Stimulated activated naive CD8-positive, alpha-beta T cell treated with anti-CD3 and anti-CD28 coated beads, Interleukin-15, amount 100 ng/mL, for 72 hours (primary cell): Measurements from ENCODE around the gene NHLRC1.
A peak's percentile ranks its signal among the peaks of the same experiment; 100 is the strongest.
"Not testable (repeated sequence)": the region's sequence is repeated elsewhere in the genome, so short reads cannot be mapped to it uniquely, and the experiment has no call there.

Source experiments
- ATAC-seq: fragments of 150-1000 bp; cut with Tn5 transposase; 2 replicates; pipeline ENCODE4 v1.10.0; 2021; ENCODE audit warnings: mild to moderate bottlenecking, moderate library complexity
- DNase-seq, 2 donors: peaks; one replicate each; pipeline ENCODE4 v3.0.0; 2021 to 2022
- H3K27ac Mint-ChIP-seq, 2 donors: one replicate each; pipeline ENCODE4 v1.8.0; 2022; ENCODE audit warnings: mild to moderate bottlenecking in 2 of 2, mixed read lengths in 2 of 2, moderate library complexity in 2 of 2
- H3K27me3 Mint-ChIP-seq: one replicate; pipeline ENCODE4 v1.8.0; 2022; ENCODE audit warnings: mixed read lengths
- H3K4me1 Mint-ChIP-seq: one replicate; pipeline ENCODE4 v1.8.0; 2022; ENCODE audit warnings: mild to moderate bottlenecking, mixed read lengths
- H3K4me3 Mint-ChIP-seq, 2 donors: one replicate each; pipeline ENCODE4 v1.8.0; 2022; ENCODE audit warnings: mild to moderate bottlenecking in 2 of 2, mixed read lengths in 2 of 2, moderate library complexity in 1 of 2
- H3K9me3 Mint-ChIP-seq, 2 donors: one replicate each; pipeline ENCODE4 v1.8.0; 2022; ENCODE audit warnings: mixed read lengths in 2 of 2

Gene NHLRC1

GRCh38 chr6:18122128-18123093 lies at the start of gene NHLRC1:
NHLRC1 (minus strand) TSS chr6:18122677; CDS start chr6:18122606, 71 bp downstream.
- peaks cover 18% of the 10 kb centered on the region for H3K4me1 Mint-ChIP-seq
- peaks cover 70% of the 10 kb centered on the region for H3K27me3 Mint-ChIP-seq
- H3K9me3 Mint-ChIP-seq: peaks cover 0 to 8% of the 10 kb centered on the region in 2 donors
- peak within 1 kb of the TSS; percentile 2 to 69 for H3K27ac Mint-ChIP-seq
- peak; percentile 79 to 82 for DNase-seq
- peak within 1 kb of the TSS; percentile 80 to 85 for H3K4me3 Mint-ChIP-seq
- peak; percentile 99 for ATAC-seq

GRCh38 chr6:18171871-18172270 lies 49.4 kb upstream of the NHLRC1 start:
- Mint-ChIP-seq H3K4me3 (no peak overlapping the region), H3K4me1 (peaks cover 9% of the 10 kb centered on the region)

DNA sequence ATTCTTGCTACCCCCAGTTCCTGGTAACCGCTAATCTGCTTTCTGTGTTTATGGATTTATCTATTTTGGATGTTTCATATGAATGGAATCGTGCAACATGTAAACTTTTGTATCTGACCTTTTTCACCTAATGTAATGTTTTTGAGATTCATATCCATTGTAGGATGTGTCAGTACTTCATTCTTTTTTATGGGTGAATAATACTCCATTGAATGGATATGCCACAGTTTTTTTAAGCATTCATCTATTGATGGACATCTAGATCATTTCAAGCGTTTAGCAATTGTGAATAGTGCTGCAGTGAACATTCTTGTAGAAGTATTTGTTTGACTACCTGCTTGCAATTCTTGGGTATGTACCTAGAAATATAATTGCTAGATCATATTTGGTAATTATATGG lies 45.8 kb upstream of the NHLRC1 start:
- Mint-ChIP-seq H3K9me3 (peaks cover 6 to 8% of the 10 kb centered on the region in 2 donors), H3K27ac (no peak overlapping the region), H3K4me1 (no peaks in the 10 kb centered on the region), H3K4me3 (no peak overlapping the region), H3K27me3 (no peaks in the 10 kb centered on the region)
- ATAC-seq (no peak), DNase-seq (no peak)

More at GRCh38 chr6:18171871-18172270, 49.4 kb upstream of the NHLRC1 start:
- ATAC-seq (no peak), DNase-seq (no peak)
- Mint-ChIP-seq H3K27ac (no peak overlapping the region), H3K9me3 (peaks cover 6 to 24% of the 10 kb centered on the region in 2 donors), H3K27me3 (no peaks in the 10 kb centered on the region)

GRCh38 chr6:18166312-18167036 lies 44.0 kb upstream of the NHLRC1 start:
- no peak overlapping the region for H3K4me3 Mint-ChIP-seq
- no peak for ATAC-seq
- no peaks in the 10 kb centered on the region for H3K4me1 Mint-ChIP-seq
- no peak for DNase-seq
- peaks cover 6 to 8% of the 10 kb centered on the region in 2 donors for H3K9me3 Mint-ChIP-seq
- H3K27me3 Mint-ChIP-seq: no peaks in the 10 kb centered on the region
- no peak overlapping the region for H3K27ac Mint-ChIP-seq

DNA sequence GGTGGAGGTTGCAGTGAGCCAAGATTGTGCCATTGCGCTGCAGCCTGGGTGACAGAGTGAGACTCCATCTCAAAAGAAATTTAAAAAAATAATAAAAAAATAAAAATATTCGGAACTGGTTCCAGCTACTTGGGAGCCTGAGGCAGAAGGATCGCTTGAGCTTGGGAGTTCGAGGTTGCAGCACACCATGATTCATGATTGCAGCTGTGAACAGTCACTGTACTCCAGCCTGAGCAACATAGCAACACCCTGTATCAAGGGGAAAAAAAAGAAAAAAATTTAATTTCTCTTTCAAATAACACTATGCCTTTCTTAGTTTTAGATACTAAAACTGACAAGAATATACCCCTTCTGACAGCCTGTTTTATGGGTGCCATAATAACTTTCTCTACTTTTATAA lies 43.3 kb upstream of the NHLRC1 start:
- no peaks in the 10 kb centered on the region for H3K27me3 Mint-ChIP-seq
- H3K9me3 Mint-ChIP-seq: peaks cover 6 to 8% of the 10 kb centered on the region in 2 donors
- ATAC-seq: no peak
- H3K4me3 Mint-ChIP-seq: no peak overlapping the region
- no peak for DNase-seq
- H3K4me1 Mint-ChIP-seq: no peaks in the 10 kb centered on the region
- H3K27ac Mint-ChIP-seq: no peak overlapping the region

GRCh38 chr6:18162401-18162800 lies 39.9 kb upstream of the NHLRC1 start:
- no peaks in the 10 kb centered on the region for H3K27me3 Mint-ChIP-seq
- H3K4me1 Mint-ChIP-seq: no peaks in the 10 kb centered on the region
- ATAC-seq (no peak), DNase-seq (no peak)
- H3K4me3 Mint-ChIP-seq: no peak overlapping the region
- H3K27ac Mint-ChIP-seq: no peak overlapping the region
- no peaks in the 10 kb centered on the region for H3K9me3 Mint-ChIP-seq

DNA sequence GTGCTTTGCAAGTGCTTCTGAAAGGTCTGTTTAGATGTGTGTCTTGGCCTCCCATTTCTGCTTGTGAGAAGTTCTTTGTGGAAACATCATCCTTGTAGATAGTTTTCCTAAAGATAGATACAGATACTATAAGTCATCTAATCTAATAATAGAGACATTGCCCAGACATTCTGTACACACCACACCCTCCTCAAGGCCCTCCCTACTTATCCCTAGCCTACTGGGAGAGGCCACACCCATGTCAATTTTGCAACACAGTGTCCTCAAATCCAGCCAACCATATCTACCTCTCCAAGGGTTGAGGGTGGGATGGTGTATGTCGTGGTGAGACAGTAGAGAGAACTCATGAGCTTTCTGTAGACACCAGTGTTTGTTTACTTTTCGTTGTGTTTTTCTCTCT lies 39.0 kb upstream of the NHLRC1 start:
- Mint-ChIP-seq H3K4me3 (no peak overlapping the region), H3K4me1 (no peaks in the 10 kb centered on the region), H3K27me3 (no peaks in the 10 kb centered on the region), H3K27ac (no peak overlapping the region), H3K9me3 (no peaks in the 10 kb centered on the region)
- ATAC-seq (no peak), DNase-seq (no peak)

DNA sequence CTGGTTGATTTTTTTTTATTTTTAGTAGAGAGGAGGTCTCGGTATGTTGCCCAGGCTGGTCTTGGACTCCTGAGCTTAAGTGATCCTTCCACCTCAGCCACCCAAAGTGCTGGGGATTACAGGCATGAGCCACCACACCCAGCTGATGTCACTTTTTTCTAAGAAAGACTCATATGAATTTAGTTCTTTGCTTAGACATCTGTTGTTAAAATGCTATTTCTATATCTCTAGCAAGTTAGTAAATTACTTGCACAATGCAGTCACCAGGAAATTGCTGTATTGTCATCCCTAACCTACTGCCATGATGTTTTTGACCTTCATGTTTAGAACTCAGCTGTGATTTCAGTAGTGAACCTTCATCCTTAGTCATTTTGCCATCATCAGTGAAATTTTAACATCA lies 38.4 kb upstream of the NHLRC1 start:
- H3K27ac Mint-ChIP-seq: no peak overlapping the region
- H3K4me1 Mint-ChIP-seq: peaks cover 5% of the 10 kb centered on the region
- no peaks in the 10 kb centered on the region for H3K27me3 Mint-ChIP-seq
- no peak for DNase-seq
- no peaks in the 10 kb centered on the region for H3K9me3 Mint-ChIP-seq
- no peak for ATAC-seq
- H3K4me3 Mint-ChIP-seq: no peak overlapping the region

- ATAC-seq (peak; percentile 9), DNase-seq (peak; percentile 43 to 49)
- H3K9me3 Mint-ChIP-seq: peaks cover 0 to 4% of the 10 kb centered on the region in 2 donors
- H3K4me1 Mint-ChIP-seq: peaks cover 32% of the 10 kb centered on the region
- H3K27me3 Mint-ChIP-seq: no peaks in the 10 kb centered on the region
- peak overlapping the region; percentile 31 to 80 for H3K27ac Mint-ChIP-seq
- H3K4me3 Mint-ChIP-seq: peak overlapping the region; percentile 99 to 100
Measured at GRCh38 chr6:18155864-18156421, 33.5 kb upstream of the NHLRC1 start.

DNA sequence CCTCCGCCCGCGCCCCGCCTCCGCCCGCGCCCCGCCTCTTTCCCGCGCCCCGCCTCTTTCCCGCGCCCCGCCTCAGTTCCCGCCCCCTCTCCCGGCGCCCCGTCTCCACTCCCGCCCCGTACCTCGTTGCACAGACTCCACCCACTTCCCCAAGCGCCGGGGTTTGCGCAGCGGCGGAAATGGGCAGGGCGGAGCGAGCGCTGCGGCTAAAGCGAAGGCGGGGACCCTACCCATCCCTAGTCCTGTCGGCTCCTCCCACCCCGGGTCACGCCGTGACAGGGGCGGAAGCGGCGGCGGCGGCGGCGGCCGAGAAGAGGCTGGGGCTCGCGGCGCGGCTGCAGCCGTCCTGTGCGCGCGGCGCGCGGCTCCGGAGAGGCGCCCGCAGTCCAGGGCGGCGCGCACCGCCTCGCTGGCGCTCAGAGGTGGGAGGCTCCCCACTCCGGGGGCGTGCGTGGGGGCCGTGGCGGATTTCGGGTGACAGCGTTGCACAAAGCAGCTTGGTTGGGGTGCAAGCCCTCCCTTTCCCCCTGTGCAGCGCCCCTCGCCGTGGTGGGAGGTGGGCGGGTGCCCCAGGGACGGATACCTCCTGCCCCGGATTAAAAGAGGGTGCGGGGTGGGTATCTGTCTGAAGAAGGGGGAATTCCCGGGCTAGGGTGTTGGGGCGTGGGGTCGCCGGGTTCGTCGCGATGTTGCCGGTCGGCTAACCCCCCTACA lies 32.8 kb upstream of the NHLRC1 start, which contains the start of gene KDM1B:
KDM1B (plus strand) TSS at position 273 of the 714 bp plus-strand sequence. CDS start 4,474 bp downstream, outside the sequence.
- H3K27me3 Mint-ChIP-seq: no peaks in the 10 kb centered on the region
- peak within 1 kb of the TSS; percentile 97 to 99 for H3K27ac Mint-ChIP-seq
- peaks cover 0 to 4% of the 10 kb centered on the region in 2 donors for H3K9me3 Mint-ChIP-seq
- peaks cover 32% of the 10 kb centered on the region for H3K4me1 Mint-ChIP-seq
- ATAC-seq (peak; percentile 95), DNase-seq (peak; percentile 99)
- peak within 1 kb of the TSS; percentile 99 to 100 for H3K4me3 Mint-ChIP-seq

DNA sequence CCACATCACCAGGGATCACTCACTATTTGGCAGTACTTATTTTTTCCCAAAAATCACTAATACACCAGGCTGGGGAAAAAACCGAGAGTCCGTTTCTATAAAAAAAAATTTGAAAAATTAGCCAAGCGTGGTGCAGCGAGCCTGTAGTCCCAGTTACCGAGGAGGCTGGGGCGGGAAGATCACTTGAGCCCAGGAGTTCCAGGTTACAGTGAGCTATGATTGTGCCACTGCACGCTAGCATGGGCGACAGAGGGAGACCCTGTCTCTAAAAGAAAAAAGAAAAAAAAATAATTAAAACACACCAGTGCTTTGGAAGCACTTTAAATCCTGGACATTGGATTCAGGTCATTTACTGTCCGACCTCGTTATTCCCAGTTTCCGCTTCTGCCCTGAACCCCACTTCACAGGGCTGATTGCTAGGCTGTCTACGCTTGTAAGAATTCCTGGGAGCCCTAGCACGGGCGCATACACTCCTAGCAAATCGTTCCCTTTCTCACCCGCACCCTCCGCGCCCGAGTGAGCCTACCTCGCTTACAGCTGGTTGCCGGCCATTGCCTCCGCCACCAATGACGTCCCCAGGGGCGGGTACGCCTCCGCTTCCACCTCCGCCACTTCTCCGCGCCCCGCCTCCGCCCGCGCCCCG lies 32.2 kb upstream of the NHLRC1 start, which contains the start of gene TPMT:
TPMT (minus strand) TSS at position 571 of the 643 bp plus-strand sequence. CDS start 5,950 bp downstream, outside the sequence.
- peak in 1 of 2 donors; percentile 10 for DNase-seq
- H3K4me1 Mint-ChIP-seq: peaks cover 32% of the 10 kb centered on the region
- H3K27ac Mint-ChIP-seq: peak within 1 kb of the TSS; percentile 97 to 99
- H3K4me3 Mint-ChIP-seq: peak within 1 kb of the TSS; percentile 99 to 100
- ATAC-seq: peak; percentile 72
- H3K9me3 Mint-ChIP-seq: peaks cover 0 to 4% of the 10 kb centered on the region in 2 donors
- H3K27me3 Mint-ChIP-seq: no peaks in the 10 kb centered on the region

DNA sequence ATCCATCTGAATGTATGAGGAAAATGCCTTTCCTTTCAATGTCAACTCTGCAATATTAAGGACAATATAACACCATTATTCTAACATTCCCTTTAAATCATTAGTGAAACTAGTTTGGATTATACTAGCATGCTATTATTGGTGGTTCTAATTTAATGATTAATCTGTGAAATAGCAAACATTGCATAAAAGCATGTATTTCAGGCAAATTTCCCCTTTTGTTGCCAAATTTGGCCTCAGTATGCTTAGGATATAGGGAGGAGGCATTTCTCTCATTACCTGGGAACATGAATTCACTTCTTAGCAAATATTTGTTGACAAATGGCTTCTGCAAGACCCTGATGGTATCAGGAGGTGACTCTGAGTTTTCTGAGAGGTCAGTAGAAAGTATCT lies 30.8 kb upstream of the NHLRC1 start:
- Mint-ChIP-seq H3K4me1 (peaks cover 32% of the 10 kb centered on the region), H3K27ac (no peak overlapping the region), H3K4me3 (no peak overlapping the region), H3K9me3 (peaks cover 0 to 4% of the 10 kb centered on the region in 2 donors), H3K27me3 (no peaks in the 10 kb centered on the region)
- DNase-seq (no peak), ATAC-seq (no peak)

DNA sequence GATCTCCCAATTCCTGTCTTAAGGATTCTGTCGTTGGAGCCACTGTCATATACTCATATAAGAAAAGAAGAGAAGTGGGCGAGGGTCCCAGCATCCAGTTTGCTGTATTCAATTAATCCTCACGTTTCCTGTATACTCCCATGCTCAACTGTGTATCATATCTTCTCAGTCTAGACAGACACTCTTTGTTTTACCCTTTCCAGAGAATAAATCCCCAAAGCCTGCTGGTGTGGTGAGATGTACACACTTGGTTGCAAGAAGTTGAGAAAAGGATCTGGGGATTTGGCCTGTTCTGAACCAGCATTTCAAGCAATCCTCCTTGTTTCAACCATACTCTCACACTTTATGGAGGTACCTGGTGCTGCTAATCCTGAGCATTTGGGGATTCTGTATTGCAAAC lies 29.3 kb upstream of the NHLRC1 start:
- no peak for ATAC-seq
- DNase-seq: no peak
- H3K27ac Mint-ChIP-seq: no peak overlapping the region
- H3K4me1 Mint-ChIP-seq: peaks cover 32% of the 10 kb centered on the region
- H3K4me3 Mint-ChIP-seq: no peak overlapping the region
- peaks cover 0 to 4% of the 10 kb centered on the region in 2 donors for H3K9me3 Mint-ChIP-seq
- no peaks in the 10 kb centered on the region for H3K27me3 Mint-ChIP-seq

DNA sequence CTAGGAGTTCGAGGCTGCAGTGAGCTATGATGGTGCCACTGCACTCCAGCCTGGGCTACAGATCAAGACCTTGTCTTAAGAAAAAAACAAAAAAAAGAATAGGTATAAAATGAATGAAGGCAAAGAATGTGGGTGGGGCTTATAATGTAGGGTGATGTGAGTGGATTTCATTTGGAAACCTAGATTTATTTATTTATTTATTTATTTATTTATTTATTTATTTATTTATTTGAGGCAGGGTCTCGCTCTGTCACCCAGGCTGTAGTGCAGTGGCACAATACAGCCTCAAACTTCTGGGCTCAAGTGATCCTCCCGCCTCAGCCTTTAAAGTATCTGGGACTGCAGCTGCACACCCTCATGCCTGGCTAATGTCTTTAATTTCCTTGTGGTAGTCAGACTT lies 28.9 kb upstream of the NHLRC1 start:
- H3K4me3 Mint-ChIP-seq, ATAC-seq, H3K27ac Mint-ChIP-seq, H3K27me3 Mint-ChIP-seq, H3K9me3 Mint-ChIP-seq, DNase-seq: not testable (repeated sequence)
- peaks cover 32% of the 10 kb centered on the region for H3K4me1 Mint-ChIP-seq
